ENCODE results near the gene UNG.
A peak's percentile ranks its signal among the peaks of the same experiment; 100 is the strongest.

The UNG gene

DNA sequence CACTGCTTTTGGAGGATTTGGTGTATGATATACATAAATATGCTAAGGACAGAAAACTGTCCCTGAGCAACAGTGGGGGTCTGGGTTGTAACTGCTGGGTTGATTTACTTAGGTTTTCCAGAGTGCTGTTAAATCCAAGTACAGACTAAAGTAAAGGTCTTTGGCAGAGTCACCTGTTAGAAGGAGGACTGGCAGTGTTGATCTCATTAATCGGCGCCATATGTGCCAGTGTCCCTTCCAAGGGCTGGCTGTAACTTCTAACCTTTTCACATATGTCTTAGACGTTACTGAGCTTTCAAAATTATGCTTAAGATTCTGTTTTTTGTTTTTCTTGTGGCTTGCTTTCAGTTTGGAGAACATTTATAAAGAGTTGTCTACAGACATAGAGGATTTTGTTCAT is 5.1 kb downstream of the UNG start:
- TF ChIP-seq, protein P1, sequence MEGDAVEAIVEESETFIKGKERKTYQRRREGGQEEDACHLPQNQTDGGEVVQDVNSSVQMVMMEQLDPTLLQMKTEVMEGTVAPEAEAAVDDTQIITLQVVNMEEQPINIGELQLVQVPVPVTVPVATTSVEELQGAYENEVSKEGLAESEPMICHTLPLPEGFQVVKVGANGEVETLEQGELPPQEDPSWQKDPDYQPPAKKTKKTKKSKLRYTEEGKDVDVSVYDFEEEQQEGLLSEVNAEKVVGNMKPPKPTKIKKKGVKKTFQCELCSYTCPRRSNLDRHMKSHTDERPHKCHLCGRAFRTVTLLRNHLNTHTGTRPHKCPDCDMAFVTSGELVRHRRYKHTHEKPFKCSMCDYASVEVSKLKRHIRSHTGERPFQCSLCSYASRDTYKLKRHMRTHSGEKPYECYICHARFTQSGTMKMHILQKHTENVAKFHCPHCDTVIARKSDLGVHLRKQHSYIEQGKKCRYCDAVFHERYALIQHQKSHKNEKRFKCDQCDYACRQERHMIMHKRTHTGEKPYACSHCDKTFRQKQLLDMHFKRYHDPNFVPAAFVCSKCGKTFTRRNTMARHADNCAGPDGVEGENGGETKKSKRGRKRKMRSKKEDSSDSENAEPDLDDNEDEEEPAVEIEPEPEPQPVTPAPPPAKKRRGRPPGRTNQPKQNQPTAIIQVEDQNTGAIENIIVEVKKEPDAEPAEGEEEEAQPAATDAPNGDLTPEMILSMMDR (IDR thresholded peaks at IDR 0.05; ENCODE audit: extremely low read depth, missing control alignments) = no peak
- DNase-seq (ENCODE audit: low spot score) = no peak

- DNase-seq (ENCODE audit: low spot score) = no peak
- TF ChIP-seq, protein P1 (IDR thresholded peaks at IDR 0.05; ENCODE audit: extremely low read depth, missing control alignments) = no peak
Observed at GRCh38 chr12:109105176-109105575, 7.8 kb downstream of the UNG start.

DNA sequence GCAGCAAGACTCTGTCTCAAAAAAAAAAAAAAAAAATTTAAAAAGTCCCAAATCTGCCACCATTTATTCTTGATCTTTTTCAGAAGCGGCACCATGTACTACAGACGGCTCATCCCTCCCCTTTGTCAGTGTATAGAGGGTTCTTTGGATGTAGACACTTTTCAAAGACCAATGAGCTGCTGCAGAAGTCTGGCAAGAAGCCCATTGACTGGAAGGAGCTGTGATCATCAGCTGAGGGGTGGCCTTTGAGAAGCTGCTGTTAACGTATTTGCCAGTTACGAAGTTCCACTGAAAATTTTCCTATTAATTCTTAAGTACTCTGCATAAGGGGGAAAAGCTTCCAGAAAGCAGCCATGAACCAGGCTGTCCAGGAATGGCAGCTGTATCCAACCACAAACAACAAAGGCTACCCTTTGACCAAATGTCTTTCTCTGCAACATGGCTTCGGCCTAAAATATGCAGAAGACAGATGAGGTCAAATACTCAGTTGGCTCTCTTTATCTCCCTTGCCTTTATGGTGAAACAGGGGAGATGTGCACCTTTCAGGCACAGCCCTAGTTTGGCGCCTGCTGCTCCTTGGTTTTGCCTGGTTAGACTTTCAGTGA is 12.5 kb downstream of the UNG start:
- TF ChIP-seq, protein P1 (IDR thresholded peaks at IDR 0.05; ENCODE audit: extremely low read depth, missing control alignments) = no peak
- DNase-seq (ENCODE audit: low spot score) = no peak

DNA sequence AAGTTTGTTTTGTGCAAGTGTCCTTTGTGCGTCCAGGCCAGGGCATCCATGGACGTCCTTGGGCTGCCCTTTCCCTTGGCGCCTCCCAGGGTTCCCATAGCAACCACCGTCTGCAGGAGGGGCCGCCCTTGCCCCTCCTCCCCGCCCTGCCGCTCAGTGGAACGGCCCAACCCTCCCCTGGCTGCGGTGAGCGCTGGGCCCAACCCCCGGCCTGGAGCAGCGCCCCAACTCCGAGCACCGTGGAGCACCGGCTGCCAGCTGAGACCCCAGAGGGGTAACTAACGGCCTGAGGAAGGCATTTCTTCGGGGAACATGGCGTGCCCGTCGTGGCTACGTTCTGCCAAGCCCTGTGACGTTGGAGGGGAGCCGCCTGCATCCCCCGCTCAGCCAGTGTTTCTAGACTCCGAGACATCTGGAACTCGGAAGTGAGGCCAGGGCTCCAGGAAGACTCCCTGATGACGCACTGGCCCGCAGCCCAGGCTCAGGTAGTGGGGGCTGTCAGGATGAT is 13.6 kb downstream of the UNG start:
- TF ChIP-seq, protein P1 (IDR thresholded peaks at IDR 0.05; ENCODE audit: extremely low read depth, missing control alignments) = no peak
- peak; percentile 62 for DNase-seq (ENCODE audit: low spot score)

DNA sequence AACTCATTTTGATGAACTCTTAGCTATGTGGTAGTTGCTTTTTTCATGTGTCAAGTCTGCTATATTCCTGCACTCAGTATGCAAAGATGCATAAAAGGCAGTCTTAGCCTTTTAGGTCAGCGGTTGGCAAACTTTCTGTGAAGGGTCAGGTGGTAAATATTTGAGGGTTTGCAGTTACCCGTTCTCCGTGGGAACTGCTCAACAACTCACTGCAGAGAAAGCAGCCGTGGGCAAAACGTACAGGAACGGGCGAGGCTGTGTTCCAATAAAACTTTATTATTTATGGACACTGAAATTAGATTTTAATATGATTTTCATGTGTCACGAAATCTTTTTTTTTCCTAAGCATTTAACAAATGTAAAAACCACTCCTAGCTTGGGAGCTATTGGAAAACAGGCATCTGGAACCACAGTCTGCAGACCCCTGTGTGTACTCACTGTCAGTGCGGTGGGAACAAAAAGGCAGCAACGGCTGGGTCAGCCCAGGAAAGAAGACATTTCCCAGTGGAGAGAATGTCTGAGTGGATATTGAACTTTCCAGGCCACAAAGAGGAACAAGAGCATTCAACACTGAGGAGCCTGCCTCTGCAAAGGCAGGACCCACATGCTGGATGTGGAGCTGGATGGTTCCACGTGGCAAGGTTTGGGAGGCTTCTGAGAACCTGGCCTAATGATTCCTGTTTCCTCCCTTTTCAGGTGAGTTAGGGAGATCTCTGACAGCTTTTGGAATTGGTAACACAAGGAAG is 15.5 kb downstream of the UNG start:
- TF ChIP-seq, protein P1 (IDR thresholded peaks at IDR 0.05; ENCODE audit: extremely low read depth, missing control alignments) = no peak
- DNase-seq (ENCODE audit: low spot score) = no peak

DNA sequence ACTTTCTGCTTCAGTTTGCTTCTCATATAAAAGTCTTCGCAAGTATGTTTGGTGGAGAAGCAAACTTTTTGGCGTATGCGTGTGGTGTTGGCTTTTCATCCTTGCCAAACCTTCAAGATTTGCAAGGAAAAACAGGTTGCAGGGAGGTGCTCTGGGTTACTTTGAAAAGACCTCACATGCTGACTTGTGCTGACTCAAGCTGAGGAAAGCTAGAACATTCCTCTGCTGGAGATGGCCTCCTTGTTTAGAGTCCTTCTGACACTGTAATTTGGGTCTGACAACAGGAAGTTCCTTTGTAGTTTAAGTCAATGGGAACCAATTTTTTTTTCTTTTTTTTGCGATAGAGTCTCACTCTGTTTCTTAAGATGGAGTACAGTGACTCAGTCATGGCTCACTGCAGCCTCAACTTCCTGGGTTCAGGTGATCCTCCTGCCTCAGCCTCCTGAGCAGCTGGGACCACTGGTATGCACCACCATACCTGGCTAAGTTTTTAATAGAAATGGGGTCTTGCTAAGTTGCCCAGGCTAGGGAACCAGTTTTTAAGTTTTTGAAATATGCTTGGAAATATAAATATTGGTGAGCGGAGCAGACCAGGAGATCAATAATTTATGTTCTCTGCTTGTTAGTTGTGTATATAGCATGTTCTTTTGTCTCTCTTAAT is 16.4 kb downstream of the UNG start:
- DNase-seq (ENCODE audit: low spot score) = no peak
- TF ChIP-seq, protein P1 (IDR thresholded peaks at IDR 0.05; ENCODE audit: extremely low read depth, missing control alignments) = no peak

DNA sequence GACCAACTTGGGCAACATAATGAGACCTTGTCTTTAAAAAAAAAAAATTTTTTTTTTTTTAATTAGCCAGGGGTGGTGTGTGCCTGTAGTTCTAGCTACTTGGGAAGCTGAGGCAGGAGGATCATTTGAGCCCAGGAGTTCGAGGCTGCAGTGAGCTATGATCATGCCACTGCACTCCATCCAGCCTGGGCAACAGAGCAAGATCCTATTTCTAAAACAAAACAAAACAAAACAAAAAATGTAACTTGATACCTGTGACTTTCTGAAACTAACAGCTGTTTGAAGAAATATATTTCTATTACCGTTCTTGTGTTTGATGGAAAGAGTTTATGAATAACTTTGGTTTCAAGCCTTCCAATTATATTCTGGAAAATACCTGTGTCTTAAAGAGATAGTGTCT is 17.2 kb downstream of the UNG start:
- DNase-seq (ENCODE audit: low spot score) = no peak
- TF ChIP-seq, protein P1 (IDR thresholded peaks at IDR 0.05; ENCODE audit: extremely low read depth, missing control alignments) = no peak
